ENCODE measurements around the gene IL4R. TPM values are rescaled to one million over a fixed set of nuclear protein-coding genes. Genes with fewer than 3 reads are reported as not detected.

The IL4R gene
- total and polyA plus RNA-seq, 3 donors from 2014 or later: 41.4 to 70.7 (median 68.6) TPM

DNA sequence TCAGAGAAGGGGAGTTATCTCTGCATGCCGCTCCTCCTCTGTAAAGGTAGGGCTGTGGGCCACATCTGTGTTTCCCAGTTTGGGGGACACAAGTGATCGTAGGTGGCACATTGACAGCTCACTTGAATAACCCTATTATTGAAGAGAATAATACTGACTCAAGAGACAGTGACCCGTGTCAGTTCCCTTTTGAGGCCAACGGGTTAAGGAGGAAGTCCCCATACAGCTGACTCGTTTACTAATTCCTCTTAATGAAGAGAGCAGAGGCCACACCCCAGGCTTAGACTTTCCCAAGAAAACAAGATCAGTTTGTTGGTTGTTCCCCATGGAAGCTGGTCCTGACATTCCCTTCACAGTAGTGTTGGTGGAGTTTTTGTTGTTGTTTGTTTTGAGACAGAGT, 33.0 kb downstream of the IL4R start:
- Histone ChIP-seq H3K4me1 (no peaks in the 10 kb centered on the region), H3K27me3 (no peaks in the 10 kb centered on the region), H3K9me3 (no peaks in the 10 kb centered on the region), H3K27ac (no peak overlapping the region), H3K4me3 (no peak overlapping the region), H3K36me3 (ENCODE audit: low read depth, missing control alignments) (no peaks in the 10 kb centered on the region)
- no peak for DNase-seq
- intact Hi-C loops (cut with DNase I; ENCODE audit: low total_unique reads): loop anchor here (10.0 kb wide), 1 partner anchor 122 kb away; no protein-coding TSS in a partner anchor
- WGBS, 2 donors: 77 to 83% methylated on average over 5 of the region's 5 CpGs
- TF ChIP-seq, protein P1, sequence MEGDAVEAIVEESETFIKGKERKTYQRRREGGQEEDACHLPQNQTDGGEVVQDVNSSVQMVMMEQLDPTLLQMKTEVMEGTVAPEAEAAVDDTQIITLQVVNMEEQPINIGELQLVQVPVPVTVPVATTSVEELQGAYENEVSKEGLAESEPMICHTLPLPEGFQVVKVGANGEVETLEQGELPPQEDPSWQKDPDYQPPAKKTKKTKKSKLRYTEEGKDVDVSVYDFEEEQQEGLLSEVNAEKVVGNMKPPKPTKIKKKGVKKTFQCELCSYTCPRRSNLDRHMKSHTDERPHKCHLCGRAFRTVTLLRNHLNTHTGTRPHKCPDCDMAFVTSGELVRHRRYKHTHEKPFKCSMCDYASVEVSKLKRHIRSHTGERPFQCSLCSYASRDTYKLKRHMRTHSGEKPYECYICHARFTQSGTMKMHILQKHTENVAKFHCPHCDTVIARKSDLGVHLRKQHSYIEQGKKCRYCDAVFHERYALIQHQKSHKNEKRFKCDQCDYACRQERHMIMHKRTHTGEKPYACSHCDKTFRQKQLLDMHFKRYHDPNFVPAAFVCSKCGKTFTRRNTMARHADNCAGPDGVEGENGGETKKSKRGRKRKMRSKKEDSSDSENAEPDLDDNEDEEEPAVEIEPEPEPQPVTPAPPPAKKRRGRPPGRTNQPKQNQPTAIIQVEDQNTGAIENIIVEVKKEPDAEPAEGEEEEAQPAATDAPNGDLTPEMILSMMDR (IDR thresholded peaks at IDR 0.05): no peak
- TF ChIP-seq POLR2A (IDR thresholded peaks at IDR 0.05): no peak

DNA sequence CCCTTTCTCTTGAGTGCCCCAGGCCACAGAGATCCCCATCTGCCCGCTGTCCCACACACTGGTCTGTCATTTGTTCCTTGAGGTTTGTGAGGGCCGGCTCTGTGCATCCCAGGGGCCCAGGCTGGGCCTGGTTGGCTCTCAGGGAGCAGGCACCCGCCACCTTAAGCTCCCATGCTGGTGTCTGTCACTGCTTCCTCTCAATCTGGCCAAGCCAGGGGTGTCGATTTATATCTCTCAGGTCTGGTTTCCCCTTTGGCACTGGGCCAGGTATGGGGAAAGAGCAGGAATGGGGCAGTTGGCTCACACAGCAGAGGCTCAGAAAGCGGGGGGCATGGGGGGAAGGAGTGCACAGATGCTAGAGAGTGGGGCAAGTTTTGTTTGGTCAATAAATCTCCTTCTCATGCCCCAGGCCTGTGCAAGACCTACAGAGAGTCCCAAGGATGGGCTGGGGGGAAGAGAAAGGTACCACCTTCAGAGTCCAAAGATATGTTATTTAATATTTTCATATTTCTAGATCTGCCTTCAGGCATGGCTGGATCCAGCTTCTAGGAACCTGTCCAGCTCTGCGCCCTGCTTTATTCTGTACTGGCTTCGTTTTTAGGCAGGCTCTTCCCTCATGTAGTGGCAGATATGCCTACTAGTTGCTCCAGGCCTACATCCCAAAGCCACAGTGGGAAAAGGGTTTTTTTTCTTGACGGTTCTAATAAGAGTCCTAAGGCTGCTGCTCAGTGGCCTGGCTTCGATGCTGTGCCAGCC, 34.3 kb downstream of the IL4R start:
- WGBS, 2 donors: 90 to 91% methylated on average over 7 to 9 of the region's 9 CpGs
- no peaks in the 10 kb centered on the region for H3K36me3 ChIP-seq (ENCODE audit: low read depth, missing control alignments)
- H3K27ac ChIP-seq: no peak overlapping the region

DNA sequence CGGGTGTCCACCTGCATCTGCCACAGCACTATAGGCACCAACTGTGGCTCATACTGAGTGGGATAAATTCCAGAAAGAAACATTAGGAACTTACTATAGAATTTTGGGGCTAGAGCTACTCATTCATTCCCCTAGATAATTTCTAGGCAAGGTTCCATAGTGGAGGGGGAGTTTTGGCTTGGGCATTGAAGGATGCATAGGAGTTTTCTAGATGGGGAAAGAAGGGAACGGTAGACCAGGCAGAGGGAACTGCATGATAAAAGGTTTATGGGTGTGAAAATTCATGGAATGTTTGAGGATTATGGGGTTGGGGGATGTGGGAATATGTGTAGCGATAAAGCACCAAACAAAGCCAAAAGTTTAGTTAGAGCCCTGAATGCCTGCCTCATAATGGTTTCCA, 35.5 kb downstream of the IL4R start:
- H3K4me3 ChIP-seq: no peak overlapping the region
- H3K27me3 ChIP-seq: no peaks in the 10 kb centered on the region
- H3K9me3 ChIP-seq: no peaks in the 10 kb centered on the region
- DNase-seq: no peak
- intact Hi-C loops (cut with DNase I; ENCODE audit: low total_unique reads): loop anchor here (10.0 kb wide), 1 partner anchor 124 kb away; no protein-coding TSS in a partner anchor
- TF ChIP-seq, protein P1 (IDR thresholded peaks at IDR 0.05): no peak
- TF ChIP-seq POLR2A (IDR thresholded peaks at IDR 0.05): no peak
- no peak overlapping the region for H3K27ac ChIP-seq
- H3K4me1 ChIP-seq: no peaks in the 10 kb centered on the region
- no peaks in the 10 kb centered on the region for H3K36me3 ChIP-seq (ENCODE audit: low read depth, missing control alignments)
- WGBS, 2 donors: 95 to 97% methylated on average over 3 of the region's 3 CpGs

More for the DNA sequence above, 34.3 kb downstream of the IL4R start:
- Histone ChIP-seq H3K27me3 (no peaks in the 10 kb centered on the region), H3K9me3 (no peaks in the 10 kb centered on the region), H3K4me1 (no peaks in the 10 kb centered on the region), H3K4me3 (no peak overlapping the region)
- no peak for TF ChIP-seq POLR2A (IDR thresholded peaks at IDR 0.05)
- TF ChIP-seq, protein P1 (IDR thresholded peaks at IDR 0.05): no peak
- intact Hi-C loops (cut with DNase I; ENCODE audit: low total_unique reads): loop anchor here (10.0 kb wide), 1 partner anchor 123 kb away; no protein-coding TSS in a partner anchor
- no peak for DNase-seq

DNA sequence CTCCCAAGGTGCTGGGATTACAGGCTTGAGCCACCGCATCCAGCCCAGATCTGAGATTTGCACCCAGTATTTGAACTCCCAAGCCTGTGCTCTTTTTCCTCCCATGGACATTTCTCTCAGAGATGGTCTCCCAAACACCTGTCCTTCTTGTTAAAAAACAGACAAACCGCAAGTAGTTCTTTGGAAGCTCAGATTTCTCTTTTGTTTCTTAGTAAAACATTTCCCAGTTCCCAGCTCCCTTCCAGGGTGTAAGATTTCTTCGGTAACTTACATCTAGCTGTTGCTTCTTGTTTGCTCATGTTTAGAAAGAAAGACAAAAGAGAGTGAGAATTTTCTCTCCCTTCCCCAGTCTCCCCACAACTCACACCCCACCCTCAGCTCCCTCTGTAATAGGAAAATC, 36.2 kb downstream of the IL4R start:
- no peaks in the 10 kb centered on the region for H3K9me3 ChIP-seq
- TF ChIP-seq, protein P1 (IDR thresholded peaks at IDR 0.05): no peak
- H3K4me1 ChIP-seq: no peaks in the 10 kb centered on the region
- no peak overlapping the region for H3K4me3 ChIP-seq
- H3K27me3 ChIP-seq: no peaks in the 10 kb centered on the region
- WGBS, 2 donors: 82 to 83% methylated on average over 3 of the region's 3 CpGs
- no peaks in the 10 kb centered on the region for H3K36me3 ChIP-seq (ENCODE audit: low read depth, missing control alignments)
- intact Hi-C loops (cut with DNase I; ENCODE audit: low total_unique reads): no loop called here
- no peak for DNase-seq
- no peak overlapping the region for H3K27ac ChIP-seq

DNA sequence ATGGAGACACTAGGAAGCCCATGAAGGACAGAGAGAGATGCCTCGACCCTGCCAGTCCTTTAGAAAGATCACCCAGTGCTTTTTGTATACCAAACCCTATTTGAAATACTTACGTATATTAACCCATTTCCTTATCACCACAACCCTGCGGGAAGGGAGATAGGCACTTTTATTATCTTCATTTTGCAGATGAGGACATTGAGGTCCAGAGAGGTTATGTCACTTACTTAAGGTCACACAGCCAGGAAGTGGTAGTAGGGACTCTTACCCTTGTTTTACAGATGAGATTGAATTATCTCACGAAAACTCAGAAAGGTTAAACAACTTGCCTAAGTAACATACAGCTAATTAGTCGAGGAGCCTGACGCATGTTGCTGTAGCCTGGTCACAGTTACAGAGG, 38.2 kb downstream of the IL4R start:
- Histone ChIP-seq H3K27ac (no peak overlapping the region), H3K4me1 (no peaks in the 10 kb centered on the region), H3K36me3 (ENCODE audit: low read depth, missing control alignments) (no peaks in the 10 kb centered on the region), H3K27me3 (no peaks in the 10 kb centered on the region), H3K4me3 (no peak overlapping the region), H3K9me3 (no peaks in the 10 kb centered on the region)
- no peak for TF ChIP-seq POLR2A (IDR thresholded peaks at IDR 0.05)
- TF ChIP-seq, protein P1 (IDR thresholded peaks at IDR 0.05): no peak
- DNase-seq: no peak
- WGBS, 2 donors: 84 to 88% methylated on average over 6 of the region's 6 CpGs
- intact Hi-C loops (cut with DNase I; ENCODE audit: low total_unique reads): no loop called here

All from testis (tissue), 3 donors.